K562 (cell line): ENCODE data around the gene LYRM7. TPM values are rescaled to one million over a fixed set of nuclear protein-coding genes. Genes with fewer than 3 reads are reported as not detected.

Experiments
- DNMT1 ChIP-seq: fragments of 450-650 bp; IDR thresholded peaks from 2 replicates; pipeline ENCODE4 v1.6.1; 2016; ENCODE audit warnings: antibody characterized with exemption, mild to moderate bottlenecking
- ETV1 ChIP-seq: fragments of 450-650 bp; conservative IDR thresholded peaks from 2 replicates; pipeline ENCODE4 v1.6.1; 2016; ENCODE audit warnings: missing genetic modification characterization, control low read depth, low read depth, missing compliant biosample characterization
- GATA2 ChIP-seq: sonication (generic); formaldehyde crosslinking; IDR thresholded peaks from 2 replicates; pipeline ENCODE4 v1.4.0; 2020; ENCODE audit warnings: mild to moderate bottlenecking, missing genetic modification reagents
- HNRNPLL ChIP-seq: fragments of 200-400 bp; formaldehyde crosslinking; IDR thresholded peaks from 2 replicates; pipeline ENCODE4 v1.6.1; 2017; ENCODE audit warnings: low read length, low read depth, mild to moderate bottlenecking; ENCODE audit not compliant: poor library complexity, severe bottlenecking
- MEIS2 ChIP-seq: fragments of 450-650 bp; IDR thresholded peaks from 2 replicates; pipeline ENCODE4 v1.6.1; 2014; ENCODE audit warnings: mild to moderate bottlenecking; ENCODE audit not compliant: partially characterized antibody
- NR4A1 ChIP-seq, 2 experiments: fragments of 250-450 bp in 1 of 2; fragments of 450-650 bp in 1 of 2; sonication (Bioruptor Pico) in 1 of 2; IDR thresholded peaks; 2 replicates each; pipeline versions ENCODE4 v1.4.0 to v1.6.1; 2016 to 2020; ENCODE audit warnings: mild to moderate bottlenecking in 2 of 2, missing compliant biosample characterization in 1 of 2, missing genetic modification characterization in 1 of 2, moderate library complexity in 1 of 2
- RB1 ChIP-seq: fragments of 450-650 bp; IDR thresholded peaks from 2 replicates; pipeline ENCODE4 v1.6.1; 2017; ENCODE audit warnings: low read depth, mild to moderate bottlenecking
- RBM39 ChIP-seq: fragments of 200-400 bp; formaldehyde crosslinking; optimal IDR thresholded peaks from 2 replicates; pipeline ENCODE3; 2018; ENCODE audit warnings: low read depth, low read length
- SMARCE1 ChIP-seq: fragments of 450-650 bp; IDR thresholded peaks from 2 replicates; pipeline ENCODE4 v1.7.1; 2016; ENCODE audit warnings: mild to moderate bottlenecking
- ZNF197 ChIP-seq: fragments of 200-800 bp; sonication (Bioruptor generic); IDR thresholded peaks from 2 replicates; pipeline ENCODE4 v1.6.1; 2016; ENCODE audit warnings: low read depth, missing genetic modification characterization, missing compliant biosample characterization
- polyA plus RNA-seq, 8 experiments: library from polyadenylated mRNA; depleted of rRNA in 4 of 8; stranded (reverse) in 5 of 8; unstranded in 3 of 8; fragments of >200 nt; fragmentation: Nextera tagmentation in 2 of 8; fragmentation: Illumina TruSeq in 1 of 8; extraction: Ambion mirVana in 2 of 8; extraction: Trizol in 1 of 8; gene quantifications; 2 replicates each; pipeline versions ENCODE4 v1.2.1 to v1.2.3, GENCODE V29; 2011 to 2014; ENCODE audit warnings: inconsistent platforms in 1 of 8, missing spikeins in 1 of 8
- total RNA-seq, 7 experiments: library from RNA; depleted of rRNA in 6 of 7; stranded (reverse); fragments of >200 nt in 6 of 7; fragmentation: Illumina TruSeq in 2 of 7; extraction: Trizol in 2 of 7; gene quantifications; 2 replicates each; pipeline versions ENCODE4 v1.2.1 to v1.2.3, GENCODE V29; 2011 to 2021; ENCODE audit warnings: low replicate concordance in 1 of 7
- TF ChIP-seq, protein P1 (sequence below): fragments of 250-450 bp; sonication (Bioruptor Pico); IDR thresholded peaks from 2 replicates; pipeline ENCODE4 v1.4.0; 2020; ENCODE audit warnings: mild to moderate bottlenecking, moderate library complexity
- TF ChIP-seq, protein P2 (sequence below): fragments of 250-450 bp; sonication (Bioruptor Pico); IDR thresholded peaks from 2 replicates; pipeline ENCODE4 v1.4.0; 2020; ENCODE audit warnings: mild to moderate bottlenecking
- TF ChIP-seq, protein P3 (sequence below), 3 experiments: IDR thresholded peaks in 2 of 3; conservative IDR thresholded peaks in 1 of 3; 2 replicates each; pipeline ENCODE4 v1.5.1; 2011 to 2012; ENCODE audit warnings: low read length in 3 of 3, mild to moderate bottlenecking in 3 of 3, control low read depth in 2 of 3, improper control_type of control experiment in 1 of 3, inconsistent platforms in 1 of 3, low read depth in 1 of 3, mixed read lengths in 1 of 3, moderate library complexity in 1 of 3; ENCODE audit not compliant: insufficient read depth in 2 of 3
- TF ChIP-seq, protein P4 (sequence below): sonication (generic); formaldehyde crosslinking; IDR thresholded peaks from 2 replicates; pipeline ENCODE4 v1.8.0; 2022; ENCODE audit warnings: mild to moderate bottlenecking, missing genetic modification reagents
- TF ChIP-seq, protein P5 (sequence below): IDR thresholded peaks from 2 replicates; pipeline ENCODE4 v1.6.1; 2011; ENCODE audit warnings: borderline replicate concordance, low read depth, mild to moderate bottlenecking, moderate library complexity, low read length; ENCODE audit not compliant: insufficient read depth, poor library complexity, severe bottlenecking
- TF ChIP-seq, protein P6 (sequence below): sonication (generic); formaldehyde crosslinking; IDR thresholded peaks from 2 replicates; pipeline ENCODE4 v1.8.0; 2022; ENCODE audit warnings: missing genetic modification reagents, mild to moderate bottlenecking, moderate library complexity, borderline replicate concordance

The LYRM7 gene
- total and polyA plus RNA-seq, 9 of the 15 experiments (the other 6 are each of a cell fraction or from before 2014, with no cell fraction given): 16.2 to 70.1 (median 33.3) TPM

DNA sequence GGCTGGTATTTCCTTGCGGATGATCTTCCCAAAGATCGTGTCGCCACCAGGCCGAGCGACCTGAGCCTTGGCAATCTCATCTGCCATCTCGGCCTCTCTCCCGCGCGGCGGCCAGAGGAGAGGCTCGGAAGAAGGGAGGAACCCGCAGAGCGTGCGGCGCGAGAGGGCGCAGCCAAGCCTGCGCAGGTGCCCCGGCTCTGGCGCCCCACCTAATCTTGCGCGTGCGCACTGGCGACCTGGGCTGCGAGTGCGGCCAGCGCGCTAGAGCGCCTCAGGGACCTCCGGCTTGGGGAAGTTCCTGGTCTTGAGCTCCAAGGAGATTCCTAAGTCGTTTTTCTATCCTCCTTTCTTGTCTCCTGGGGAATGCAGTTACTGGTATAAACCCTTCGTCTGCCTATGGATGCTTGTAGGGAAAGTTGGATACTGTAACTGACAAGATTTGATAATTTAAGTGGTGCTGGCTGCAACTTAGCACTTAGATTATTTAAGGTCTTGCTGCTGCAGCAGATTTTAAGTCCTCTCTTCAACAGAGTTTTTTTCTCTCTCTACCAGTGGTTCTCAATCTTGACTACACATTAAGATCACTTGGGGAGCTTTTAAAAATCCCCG is 5.5 kb upstream of the LYRM7 start, which contains the start of gene HINT1 (continued):
- TF ChIP-seq, protein P1, sequence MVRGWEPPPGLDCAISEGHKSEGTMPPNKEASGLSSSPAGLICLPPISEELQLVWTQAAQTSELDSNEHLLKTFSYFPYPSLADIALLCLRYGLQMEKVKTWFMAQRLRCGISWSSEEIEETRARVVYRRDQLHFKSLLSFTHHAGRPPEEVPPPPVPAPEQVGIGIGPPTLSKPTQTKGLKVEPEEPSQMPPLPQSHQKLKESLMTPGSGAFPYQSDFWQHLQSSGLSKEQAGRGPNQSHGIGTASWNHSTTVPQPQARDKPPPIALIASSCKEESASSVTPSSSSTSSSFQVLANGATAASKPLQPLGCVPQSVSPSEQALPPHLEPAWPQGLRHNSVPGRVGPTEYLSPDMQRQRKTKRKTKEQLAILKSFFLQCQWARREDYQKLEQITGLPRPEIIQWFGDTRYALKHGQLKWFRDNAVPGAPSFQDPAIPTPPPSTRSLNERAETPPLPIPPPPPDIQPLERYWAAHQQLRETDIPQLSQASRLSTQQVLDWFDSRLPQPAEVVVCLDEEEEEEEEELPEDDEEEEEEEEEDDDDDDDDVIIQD (CRISPR knock-in tag): no peak
- TF ChIP-seq SMARCE1 (no peak), ETV1 (tag) (peak; percentile 37; the same call in 1 of the 2 replicates), RBM39 (peak; percentile 85), HNRNPLL (peak; percentile 68), DNMT1 (no peak), NR4A1 (CRISPR knock-in tag; IDR thresholded peaks at IDR 0.05) (0 out of 2 replicates have a peak, but pooled peaks have one; percentile 23), NR4A1 (tag; IDR thresholded peaks at IDR 0.05) (no peak), ZNF197 (no peak), MEIS2 (peak; percentile 98), RB1 (peak; percentile 52; the same call in 1 of the 2 replicates), GATA2 (peak; percentile 82)
- TF ChIP-seq, protein P2, sequence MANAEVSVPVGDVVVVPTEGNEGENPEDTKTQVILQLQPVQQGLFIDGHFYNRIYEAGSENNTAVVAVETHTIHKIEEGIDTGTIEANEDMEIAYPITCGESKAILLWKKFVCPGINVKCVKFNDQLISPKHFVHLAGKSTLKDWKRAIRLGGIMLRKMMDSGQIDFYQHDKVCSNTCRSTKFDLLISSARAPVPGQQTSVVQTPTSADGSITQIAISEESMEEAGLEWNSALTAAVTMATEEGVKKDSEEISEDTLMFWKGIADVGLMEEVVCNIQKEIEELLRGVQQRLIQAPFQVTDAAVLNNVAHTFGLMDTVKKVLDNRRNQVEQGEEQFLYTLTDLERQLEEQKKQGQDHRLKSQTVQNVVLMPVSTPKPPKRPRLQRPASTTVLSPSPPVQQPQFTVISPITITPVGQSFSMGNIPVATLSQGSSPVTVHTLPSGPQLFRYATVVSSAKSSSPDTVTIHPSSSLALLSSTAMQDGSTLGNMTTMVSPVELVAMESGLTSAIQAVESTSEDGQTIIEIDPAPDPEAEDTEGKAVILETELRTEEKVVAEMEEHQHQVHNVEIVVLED: peak; percentile 46
- TF ChIP-seq, protein P3, sequence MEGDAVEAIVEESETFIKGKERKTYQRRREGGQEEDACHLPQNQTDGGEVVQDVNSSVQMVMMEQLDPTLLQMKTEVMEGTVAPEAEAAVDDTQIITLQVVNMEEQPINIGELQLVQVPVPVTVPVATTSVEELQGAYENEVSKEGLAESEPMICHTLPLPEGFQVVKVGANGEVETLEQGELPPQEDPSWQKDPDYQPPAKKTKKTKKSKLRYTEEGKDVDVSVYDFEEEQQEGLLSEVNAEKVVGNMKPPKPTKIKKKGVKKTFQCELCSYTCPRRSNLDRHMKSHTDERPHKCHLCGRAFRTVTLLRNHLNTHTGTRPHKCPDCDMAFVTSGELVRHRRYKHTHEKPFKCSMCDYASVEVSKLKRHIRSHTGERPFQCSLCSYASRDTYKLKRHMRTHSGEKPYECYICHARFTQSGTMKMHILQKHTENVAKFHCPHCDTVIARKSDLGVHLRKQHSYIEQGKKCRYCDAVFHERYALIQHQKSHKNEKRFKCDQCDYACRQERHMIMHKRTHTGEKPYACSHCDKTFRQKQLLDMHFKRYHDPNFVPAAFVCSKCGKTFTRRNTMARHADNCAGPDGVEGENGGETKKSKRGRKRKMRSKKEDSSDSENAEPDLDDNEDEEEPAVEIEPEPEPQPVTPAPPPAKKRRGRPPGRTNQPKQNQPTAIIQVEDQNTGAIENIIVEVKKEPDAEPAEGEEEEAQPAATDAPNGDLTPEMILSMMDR (IDR thresholded peaks at IDR 0.05 in 2 of 3, conservative IDR thresholded peaks at IDR 0.05 in 1 of 3; ENCODE audit: insufficient read depth in 2 of 3, low read depth in 1 of 3, low read length in 3 of 3): peak in 2 of 3 experiments; percentile 40 to 44; a peak in 4 of 6 replicates
- TF ChIP-seq, protein P4, sequence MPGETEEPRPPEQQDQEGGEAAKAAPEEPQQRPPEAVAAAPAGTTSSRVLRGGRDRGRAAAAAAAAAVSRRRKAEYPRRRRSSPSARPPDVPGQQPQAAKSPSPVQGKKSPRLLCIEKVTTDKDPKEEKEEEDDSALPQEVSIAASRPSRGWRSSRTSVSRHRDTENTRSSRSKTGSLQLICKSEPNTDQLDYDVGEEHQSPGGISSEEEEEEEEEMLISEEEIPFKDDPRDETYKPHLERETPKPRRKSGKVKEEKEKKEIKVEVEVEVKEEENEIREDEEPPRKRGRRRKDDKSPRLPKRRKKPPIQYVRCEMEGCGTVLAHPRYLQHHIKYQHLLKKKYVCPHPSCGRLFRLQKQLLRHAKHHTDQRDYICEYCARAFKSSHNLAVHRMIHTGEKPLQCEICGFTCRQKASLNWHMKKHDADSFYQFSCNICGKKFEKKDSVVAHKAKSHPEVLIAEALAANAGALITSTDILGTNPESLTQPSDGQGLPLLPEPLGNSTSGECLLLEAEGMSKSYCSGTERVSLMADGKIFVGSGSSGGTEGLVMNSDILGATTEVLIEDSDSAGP: peak; percentile 44; the same call in 1 of the 2 replicates
- TF ChIP-seq, protein P5, sequence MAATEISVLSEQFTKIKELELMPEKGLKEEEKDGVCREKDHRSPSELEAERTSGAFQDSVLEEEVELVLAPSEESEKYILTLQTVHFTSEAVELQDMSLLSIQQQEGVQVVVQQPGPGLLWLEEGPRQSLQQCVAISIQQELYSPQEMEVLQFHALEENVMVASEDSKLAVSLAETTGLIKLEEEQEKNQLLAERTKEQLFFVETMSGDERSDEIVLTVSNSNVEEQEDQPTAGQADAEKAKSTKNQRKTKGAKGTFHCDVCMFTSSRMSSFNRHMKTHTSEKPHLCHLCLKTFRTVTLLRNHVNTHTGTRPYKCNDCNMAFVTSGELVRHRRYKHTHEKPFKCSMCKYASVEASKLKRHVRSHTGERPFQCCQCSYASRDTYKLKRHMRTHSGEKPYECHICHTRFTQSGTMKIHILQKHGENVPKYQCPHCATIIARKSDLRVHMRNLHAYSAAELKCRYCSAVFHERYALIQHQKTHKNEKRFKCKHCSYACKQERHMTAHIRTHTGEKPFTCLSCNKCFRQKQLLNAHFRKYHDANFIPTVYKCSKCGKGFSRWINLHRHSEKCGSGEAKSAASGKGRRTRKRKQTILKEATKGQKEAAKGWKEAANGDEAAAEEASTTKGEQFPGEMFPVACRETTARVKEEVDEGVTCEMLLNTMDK: peak; percentile 42
- TF ChIP-seq, protein P6, sequence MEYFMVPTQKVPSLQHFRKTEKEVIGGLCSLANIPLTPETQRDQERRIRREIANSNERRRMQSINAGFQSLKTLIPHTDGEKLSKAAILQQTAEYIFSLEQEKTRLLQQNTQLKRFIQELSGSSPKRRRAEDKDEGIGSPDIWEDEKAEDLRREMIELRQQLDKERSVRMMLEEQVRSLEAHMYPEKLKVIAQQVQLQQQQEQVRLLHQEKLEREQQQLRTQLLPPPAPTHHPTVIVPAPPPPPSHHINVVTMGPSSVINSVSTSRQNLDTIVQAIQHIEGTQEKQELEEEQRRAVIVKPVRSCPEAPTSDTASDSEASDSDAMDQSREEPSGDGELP (CRISPR knock-in tag): 0 out of 2 replicates have a peak, but pooled peaks have one; percentile 33
